ENCODE measurements around the gene DENND6B. TPM values are rescaled to one million over a fixed set of nuclear protein-coding genes. Genes with fewer than 3 reads are reported as not detected.
"Not testable (repeated sequence)": the region's sequence is repeated elsewhere in the genome, so short reads cannot be mapped to it uniquely, and the experiment has no call there.

The DENND6B gene
- polyA plus RNA-seq, 5 donors: 9.3 to 18.0 (median 13.5) TPM

DNA sequence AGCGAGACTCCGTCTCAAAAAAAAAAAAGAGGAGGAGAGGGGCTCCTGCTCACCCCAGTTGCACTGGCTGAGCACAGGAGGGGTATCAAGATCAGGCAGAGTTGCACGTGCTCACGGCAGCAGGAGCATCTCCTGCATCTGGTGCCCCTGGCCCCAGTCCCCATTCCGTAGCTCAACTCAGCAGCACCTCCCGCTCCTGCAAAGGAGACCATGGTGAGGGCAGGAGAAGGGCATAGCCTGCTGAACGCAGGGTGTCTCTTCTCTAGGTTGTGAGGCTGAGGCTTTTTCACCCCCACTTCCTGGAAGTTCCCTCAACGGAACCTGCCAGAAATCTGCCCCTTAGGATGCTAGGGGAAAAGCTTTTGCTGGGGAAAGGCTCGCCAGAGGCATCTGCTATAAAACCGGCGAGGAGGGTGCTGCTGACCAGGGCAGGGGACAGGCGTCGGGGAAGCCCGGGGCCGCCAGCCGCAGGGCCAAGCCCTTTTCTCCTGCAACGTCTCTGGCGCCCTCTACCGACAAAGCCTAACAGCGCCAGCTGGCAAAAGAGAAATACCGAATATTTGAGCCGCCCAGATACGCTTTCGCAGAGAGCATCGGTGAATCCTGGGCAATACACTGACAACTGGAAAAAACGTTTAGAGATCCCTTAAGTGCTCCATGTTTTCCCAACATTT, 15.3 kb upstream of the DENND6B start:
- DNase-seq: peak; percentile 72 to 81

DNA sequence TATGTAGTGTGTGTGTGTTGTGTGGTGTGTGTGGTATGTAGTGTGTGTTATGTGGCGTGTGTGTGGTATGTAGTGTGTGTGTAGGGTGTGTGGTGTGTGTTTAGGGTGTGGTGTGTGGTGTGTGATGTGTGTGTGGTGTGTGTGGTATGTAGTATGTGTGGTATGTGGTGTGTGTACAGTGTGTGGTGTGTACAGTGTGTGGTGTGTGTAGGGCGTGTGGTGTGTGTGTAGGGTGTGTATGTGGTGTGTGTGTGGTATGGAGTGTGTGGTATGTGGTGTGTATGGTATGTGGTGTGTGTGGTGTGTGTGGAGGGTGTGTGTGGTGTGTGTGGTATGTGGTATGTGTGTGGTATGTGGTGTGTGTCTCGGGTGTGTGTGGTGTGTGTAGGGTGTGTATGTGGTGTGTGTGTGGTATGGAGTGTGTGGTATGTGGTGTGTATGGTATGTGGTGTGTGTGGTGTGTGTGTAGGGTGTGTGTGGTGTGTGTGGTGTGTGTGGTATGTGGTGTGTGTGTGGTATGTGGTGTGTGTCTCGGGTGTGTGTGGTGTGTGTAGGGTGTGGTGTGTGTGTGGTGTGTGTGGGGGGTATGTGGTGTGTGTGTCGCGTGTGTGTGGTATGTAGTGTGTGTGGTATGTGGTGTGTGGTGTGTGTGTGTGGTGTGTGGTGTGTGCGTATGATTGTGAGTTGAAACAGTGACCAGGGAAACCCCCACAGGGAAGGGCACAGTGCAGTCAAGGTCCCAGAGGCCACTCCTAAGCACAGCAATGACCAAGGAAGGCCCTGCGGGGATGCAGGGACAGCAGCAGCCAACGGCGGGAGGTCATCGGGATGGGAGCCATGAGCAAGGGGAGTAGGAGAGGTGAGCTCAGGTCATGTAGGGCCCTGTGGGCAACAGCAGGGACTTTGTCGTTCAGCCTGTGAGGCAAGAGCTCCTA, 13.4 kb upstream of the DENND6B start:
- DNase-seq: no peak

DNA sequence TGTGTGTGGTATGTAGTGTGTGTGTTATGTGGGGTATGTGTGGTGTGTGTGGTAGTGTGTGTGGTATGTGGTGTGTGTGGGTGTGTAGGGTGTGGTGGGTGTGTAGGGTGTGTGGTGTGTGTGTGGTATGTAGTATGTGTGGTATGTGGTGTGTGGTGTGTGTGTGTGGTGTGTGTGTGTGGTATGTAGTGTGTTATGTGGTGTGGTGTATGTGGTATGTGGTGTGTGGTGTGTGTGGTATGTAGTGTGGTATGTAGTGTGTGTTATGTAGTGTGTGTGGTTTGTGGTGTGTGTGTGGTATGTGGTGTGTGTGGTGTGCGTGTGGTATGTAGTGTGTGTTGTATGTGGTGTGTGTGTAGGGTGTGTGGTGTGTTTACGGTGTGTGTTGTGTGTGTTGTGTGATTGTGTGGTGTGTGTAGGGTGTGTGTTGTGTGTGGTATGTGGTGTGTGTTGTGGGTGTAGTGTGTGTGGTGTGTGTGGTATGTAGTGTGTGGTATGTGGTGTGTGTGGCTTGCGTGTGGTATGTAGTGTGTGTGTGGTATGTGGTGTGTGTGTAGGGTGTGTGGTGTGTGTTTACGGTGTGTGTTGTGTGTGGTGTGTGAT, 12.1 kb upstream of the DENND6B start:
- DNase-seq: no peak

DNA sequence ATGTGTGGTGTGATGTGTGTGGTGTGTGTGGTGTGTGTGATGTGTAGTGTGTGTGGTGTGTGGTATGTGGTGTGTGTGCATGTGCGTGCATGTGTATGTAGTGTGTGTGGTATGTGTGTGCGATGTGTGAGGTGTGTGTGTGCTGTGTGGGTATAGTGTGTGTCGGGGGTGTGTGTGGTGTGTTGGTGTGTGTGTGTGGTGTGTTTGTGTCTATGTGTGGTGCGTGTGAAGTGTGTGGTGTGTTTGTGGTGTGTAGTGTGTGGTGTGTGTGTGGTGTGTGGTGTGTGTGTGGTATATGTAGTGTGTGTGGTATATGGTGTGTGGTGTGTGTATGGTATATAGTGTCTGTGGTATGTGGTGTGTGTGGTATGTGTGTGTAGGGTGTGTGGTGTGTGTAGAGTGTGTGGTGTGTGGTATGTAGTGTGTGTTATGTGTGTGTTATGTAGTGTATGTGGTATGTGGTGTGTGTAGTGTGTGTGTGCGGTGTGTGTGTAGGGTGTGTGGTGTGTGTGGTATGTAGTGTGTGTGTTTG, 11.3 kb upstream of the DENND6B start:
- DNase-seq: no peak

DNA sequence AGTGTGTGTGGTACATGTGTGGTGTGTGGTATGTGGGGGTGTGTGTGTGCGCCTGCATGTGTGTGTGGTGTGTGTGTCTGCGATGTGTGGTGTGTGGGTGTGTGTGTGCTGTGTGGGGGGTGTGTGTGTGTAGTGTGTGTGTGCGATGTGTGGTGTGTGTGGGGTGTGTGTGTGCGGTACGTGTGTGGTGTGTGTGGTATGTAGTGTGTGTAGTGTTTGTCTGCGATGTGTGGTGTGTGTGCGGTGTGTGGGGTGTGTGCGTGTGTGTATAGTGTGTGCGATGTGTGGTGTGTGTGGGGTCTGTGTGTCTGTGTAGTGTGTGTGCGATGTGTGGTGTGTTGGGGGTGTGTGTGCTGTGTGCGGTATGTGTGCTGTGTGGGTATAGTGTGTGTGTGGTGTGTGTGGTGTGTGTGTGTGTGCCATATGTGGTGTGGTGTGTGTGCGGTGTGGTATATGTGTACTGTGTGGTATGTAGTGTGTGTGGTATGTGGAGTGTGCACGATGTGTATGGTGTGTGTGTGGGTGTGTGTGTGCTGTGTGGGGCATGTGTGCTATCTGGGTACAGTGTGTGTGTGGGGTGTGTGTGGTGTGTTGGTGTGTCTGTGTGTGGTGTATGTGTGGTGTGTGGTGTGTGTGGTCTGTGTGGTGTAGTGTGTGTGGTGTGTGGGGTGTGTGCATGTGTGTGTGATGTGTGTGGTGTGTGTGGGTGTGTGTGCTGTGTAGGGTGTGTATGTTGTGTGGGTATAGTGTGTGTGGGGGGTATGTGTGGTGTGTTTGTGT, 10.6 kb upstream of the DENND6B start:
- no peak for DNase-seq

DNA sequence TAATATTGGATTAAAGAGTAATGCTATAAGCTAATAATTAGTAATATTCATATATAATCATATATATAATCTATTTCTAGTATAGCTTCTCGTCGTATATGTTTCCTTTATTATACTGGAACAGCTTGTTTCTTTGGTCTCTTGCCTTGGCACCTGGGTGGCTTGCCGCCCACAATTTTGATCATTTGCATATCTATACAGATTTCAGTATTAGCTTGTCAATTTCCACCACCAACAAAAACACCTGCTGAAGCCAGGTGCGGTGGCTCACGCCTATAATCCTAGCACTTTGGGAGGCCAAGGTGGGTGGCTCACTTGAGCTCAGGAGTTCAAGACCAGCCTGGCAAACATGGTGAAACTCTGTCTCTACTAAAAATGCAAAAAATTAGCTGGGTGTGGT, 7.6 kb upstream of the DENND6B start:
- not testable (repeated sequence) for DNase-seq

DNA sequence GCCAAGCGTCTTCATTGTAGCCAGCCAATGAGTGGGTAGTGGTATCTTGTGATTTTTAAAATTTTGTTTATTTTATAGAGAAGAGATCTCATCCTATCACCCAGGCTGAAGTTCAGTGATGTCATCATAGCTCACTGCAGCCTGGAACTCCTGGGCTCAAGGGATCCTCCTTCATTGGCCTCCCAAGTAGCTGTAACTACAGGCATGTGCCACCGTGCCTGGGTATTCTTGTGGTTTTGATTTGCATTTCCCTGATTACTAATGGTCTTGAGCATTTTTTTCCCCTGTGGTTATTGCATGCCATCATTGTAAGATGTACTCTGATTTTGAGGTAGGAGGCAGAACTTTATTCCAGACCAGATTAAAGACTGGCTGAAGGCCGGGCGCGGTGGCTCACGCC, 2.4 kb upstream of the DENND6B start:
- no peak for DNase-seq

DNA sequence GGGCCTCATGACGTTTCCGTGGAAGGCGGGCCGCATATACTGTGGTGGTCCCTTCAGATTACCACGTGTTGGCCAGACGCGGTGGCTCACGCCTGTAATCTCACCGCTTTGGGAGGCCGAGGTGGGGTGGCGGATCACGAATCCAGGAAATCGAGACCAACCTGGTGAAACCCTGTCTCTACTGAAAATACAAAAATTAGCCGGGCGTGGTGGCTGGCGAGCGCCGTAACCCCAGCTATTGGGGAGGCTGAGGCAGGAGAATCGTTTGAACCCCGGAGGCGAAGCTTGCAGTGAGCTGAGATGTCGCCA, 853 bp upstream of the DENND6B start:
- no peak for DNase-seq

DNA sequence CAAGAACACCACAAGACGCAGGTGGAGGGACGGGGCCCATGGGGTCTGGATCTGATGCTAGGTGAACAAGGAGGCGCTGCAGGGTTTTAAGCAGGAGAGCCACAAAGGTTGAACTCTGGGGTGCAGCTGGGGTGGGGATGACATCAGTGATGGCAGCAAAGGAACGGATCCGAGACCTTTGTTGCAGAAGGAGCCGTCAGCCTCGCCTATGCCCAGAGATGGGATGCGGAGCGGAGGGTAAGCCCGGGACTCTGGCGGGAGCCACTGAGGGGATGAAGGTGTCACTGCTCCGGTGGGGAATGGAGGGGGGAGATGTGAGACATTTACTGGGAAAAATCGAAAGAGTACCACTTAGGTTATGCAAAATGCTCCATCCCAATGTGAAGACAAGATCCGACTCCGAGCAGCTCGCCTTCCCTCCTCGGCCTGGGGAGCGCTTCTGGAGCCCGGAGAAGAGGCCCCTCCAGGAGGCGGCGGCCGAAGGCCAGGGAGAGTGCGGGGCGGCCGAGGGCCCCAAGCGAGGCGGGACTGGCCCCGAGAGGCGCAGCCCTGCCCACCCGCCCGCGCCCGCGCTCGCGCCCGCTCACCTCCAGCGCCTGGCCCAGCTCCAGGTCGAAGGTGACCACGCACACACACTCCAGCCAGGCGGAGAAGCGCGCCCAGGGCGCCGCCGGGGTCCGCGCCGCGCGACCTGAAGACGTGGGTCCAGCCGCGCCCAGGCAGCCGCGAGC, 422 bp downstream of the DENND6B start:
- DNase-seq: no peak

DNA sequence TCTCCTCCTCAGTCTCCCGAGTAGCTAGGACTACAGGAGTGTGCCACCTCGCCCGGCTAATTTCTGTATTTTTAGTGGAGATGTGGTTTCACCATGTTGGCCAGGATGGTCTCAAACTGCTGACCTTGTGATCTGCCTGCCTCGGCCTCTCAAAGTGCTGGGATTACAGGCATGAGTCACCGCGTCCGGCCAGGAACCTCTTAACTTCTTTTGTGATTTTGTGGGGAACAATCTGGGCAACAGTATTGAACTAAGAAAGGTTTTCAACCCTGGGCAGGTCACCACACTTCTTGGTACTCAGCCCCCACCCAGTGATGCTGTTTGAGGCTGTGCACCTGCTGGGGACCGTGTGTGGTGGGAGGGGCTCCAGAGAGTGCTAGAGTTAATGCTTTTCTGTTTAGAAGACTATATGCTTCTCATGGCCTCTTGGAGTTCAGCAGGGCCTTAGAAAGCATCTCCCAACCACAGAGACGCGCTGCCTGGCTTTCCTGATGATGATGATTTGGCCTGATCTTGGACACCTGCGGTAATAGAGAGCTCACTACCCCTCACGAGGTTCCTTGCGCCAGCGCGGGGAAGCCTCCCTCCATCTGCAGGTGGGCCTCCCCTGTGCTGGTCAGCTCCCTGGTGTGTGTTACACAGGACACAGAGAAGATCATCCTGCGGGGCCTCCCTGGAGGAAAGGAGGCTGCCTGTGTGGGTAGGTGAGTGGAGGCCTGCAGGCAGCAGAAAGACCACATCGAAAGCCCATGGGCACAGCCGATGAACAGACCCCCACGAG, 1.2 kb downstream of the DENND6B start:
- DNase-seq: no peak

DNA sequence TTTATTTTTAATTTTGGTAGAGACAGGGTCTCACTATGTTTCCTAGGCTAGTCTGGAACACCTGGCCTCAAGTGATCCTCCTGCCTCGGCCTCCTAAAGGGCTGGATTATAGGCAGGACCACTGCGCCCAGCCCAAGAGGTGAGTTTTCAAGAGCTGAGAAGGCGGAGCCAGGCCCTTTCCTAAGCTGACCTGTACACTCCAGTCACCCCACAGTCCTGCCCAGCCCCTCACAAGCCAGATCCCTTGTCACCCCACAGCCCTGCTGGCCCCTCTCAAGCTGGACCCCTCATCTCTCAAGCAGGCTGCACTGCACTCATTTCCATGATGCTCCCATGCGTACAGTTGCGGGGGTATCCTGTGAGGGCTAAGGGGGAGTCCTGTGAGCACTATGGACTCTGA, 2.9 kb downstream of the DENND6B start:
- DNase-seq: no peak

DNA sequence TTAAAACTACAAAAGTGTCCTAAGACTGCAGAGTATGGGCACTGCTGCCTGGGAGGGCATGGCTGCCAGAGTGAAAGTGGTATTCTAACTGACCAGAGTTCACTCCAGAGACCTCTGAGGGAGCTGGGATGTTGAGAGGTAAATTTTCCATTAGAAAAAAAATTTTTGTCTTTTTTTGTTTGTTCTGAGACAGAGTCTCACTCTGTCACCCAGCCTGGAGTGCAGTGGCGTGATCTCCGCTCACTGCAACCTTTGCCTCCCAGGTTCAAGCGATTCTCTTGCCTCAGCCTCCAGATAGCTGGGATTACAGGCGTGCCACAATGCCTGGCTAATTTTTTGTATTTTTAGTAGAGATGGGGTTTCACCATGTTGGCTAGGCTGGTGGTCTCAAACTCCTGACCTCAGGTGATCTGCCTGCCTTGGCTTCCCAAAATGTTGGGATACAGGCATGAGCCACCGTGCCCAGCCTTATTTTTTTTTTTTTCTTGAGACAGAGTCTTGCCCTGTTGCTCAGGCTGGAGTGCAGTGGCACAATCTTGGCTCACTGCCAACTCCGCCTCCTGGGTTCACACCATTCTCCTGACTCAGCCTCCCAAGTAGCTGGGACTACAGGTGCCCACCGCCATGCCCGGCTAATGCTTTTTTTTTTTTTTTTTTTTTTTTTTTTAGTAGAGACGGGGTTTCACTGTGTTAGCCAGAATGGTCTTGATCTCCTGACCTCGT, 4.3 kb downstream of the DENND6B start:
- not testable (repeated sequence) for DNase-seq

DNA sequence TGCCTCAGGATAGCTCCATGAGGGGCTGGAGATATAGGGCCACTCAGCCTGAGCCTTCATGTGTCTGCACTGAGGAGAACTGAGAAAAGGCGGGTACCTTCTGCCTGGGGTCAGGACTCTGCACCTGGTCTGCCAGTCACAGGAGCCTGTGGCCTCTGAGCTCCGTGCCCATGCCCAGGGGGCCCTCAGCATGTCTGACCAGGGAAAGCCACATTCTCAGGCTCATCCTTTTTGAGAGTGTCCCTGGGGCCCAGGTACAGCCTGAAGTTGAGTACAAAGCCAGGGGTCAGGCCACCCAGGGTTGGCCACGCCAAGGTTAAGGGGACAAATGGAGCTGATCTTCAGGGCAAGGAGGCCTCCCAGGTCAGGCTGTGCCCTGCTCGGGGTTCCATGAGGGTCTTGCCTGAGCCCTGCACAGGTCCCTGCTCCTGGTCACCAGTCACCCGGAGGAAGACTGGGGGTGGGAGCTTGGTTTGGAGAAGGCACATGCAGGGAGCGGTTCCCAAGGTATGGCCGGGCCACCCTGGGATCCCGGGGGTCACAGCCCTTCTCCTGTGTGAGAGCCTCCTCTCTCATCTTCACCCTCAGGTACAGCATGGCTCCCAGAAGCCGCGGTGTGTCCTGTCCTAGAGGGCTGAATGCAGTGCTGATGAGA, 6.0 kb downstream of the DENND6B start:
- DNase-seq: no peak

DNA sequence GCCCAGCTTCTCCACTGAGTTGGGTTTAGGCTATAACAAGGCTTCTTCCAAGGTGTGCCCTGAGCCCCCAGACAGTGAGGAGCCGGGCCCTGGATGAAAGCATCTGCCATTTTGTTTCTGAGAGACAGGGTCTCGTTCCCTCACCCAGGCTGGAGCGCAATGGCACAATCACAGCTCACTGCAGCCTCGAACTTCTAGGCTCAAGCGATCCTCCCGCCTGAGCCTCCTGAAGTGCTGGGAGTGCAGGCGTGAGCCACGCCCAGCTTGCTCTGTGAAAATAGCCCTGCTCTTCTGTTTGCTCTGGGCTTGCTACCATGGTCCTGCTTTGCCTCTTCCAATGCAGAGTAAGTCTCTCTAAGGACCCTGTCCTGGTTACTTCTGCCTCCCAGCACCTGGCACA, 6.7 kb downstream of the DENND6B start:
- no peak for DNase-seq

DNA sequence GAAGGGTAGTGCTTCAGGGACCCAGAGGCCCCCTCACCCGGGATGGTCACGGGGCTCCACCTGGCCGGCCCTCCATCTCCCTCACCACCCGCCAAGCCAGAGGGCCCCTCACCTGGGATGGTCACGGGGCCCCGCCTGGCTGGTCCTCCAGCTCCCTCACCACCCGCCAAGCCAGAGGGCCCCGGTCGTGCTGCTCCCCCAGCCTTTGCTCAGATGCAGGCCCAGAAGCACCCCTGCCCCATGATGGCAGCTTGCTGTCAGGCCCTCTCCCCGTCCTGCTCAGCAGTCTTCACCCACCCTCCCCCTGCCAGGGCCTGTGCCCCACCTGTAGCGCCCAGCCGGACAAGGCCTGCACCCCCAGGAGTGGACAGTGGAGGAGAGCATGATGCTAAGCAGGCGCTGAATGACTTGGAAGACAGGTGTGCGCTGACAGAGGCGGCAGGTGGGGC, 7.3 kb downstream of the DENND6B start:
- no peak for DNase-seq

DNA sequence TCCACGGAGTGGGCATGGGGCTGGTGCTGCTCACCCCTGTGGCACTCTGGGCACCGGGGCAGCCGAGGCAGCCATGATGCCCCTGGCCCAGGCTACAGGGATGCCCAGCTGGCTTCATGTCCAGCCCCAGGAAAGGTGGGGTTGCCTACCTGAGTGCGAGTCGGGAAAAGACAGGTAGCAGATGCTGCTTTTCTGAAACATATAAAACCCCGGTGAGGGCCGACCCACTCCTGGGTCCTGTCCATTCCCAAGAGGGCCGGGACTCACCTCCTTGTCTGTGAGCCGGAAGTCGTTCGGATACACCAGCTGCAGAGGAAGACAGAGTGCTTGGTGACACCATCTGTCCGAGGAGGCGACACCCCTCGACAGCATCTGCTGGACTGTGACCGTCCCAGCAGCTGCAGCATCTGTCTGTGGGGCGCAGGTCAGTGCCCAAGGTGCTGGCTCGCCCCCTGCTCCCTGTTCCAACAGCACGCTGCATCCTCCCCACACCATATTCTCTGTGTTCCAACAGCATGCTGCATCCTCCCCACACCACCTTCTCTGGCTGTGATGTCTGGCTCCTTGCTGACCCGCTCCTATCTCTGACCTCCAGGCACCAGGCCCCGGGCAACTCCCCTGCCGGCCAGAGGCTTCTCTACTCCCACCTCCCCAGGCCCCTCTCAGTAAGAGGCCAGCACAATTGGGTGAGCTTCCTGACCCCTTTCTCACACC, 8.0 kb downstream of the DENND6B start:
- DNase-seq: no peak

DNA sequence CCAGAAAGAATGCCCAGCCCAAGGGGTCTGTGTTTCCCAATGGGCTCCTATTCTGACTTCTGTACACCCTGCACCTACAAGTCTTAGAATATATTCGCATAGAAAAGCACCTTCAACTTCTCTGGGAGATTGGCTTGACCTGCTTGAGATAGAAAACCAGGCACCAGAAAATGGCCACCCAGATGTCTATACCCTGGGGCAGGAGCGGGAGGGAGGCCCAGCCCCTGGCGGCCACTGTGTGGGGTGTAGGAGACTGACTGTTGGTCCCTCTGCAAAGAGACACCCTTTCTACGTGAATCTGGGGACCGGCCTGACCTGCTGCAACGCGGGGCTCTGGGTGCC, 8.5 kb downstream of the DENND6B start:
- DNase-seq: no peak

DNA sequence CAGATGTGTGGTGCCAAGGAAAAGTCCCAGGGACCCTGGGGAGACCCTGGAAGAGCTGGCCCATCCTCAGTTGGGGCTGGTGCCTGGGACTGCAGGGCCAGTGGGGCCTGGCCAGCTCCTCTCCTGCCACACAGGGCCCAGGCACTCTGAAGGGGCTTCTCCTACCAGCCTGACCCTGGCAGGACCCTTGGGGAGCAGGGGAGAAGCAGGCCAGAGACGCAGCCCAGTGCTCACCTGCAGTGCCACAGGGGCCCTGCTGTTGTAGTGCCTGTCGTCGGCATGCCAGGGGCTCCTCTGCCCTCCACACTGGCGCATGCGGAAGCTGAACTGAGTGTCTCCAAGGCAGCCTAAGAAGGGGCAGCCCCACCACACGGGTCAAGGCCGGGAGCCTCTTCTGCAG, 9.1 kb downstream of the DENND6B start:
- no peak for DNase-seq

DNA sequence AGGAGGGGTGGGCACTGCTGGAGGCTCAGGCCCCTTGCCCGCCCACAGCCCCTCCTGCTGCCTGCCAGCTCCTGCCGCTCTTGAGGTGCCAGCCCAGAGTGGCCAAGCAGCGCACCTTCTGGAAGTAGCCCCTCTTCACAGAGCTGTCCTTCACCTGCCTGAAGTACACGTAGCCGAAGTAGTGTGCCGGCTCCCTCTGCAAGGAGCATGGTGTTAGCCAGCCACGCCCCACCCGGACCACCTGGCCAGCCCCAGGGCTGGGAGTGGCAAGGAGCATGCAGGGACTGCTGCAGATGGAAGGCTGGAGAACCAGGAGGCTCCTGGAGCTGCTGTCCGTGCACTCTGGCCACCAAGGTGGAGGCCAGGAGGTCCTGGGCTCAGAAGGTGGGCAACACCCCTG, 9.6 kb downstream of the DENND6B start:
- DNase-seq: no peak

Measured in right lung (tissue), 5 donors.